HG02938 (cell line): Measurements from ENCODE around the gene RASIP1.

Experiments used
- ATAC-seq: cut with Tn5 transposase; IDR thresholded peaks from one replicate; pipeline ENCODE4 v1.9.1; 2021; ENCODE audit warnings: mild to moderate bottlenecking, moderate library complexity; ENCODE audit not compliant: unreplicated experiment

RASIP1 gene

DNA sequence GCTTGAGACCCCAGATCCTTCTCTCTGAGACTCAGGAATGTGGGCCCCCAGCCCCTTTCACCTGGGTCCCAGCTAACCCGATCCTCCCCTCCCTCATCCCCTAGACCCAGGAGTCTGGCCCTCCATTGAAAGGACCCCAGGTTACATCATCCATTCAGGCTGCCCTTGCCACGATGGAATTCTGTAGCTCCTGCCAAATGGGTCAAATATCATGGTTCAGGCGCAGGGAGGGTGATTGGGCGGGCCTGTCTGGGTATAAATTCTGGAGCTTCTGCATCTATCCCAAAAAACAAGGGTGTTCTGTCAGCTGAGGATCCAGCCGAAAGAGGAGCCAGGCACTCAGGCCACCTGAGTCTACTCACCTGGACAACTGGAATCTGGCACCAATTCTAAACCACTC lies 15.4 kb upstream of the RASIP1 start:
- ATAC-seq: no peak

- ATAC-seq: no peak
These were observed 14.8 kb upstream of the RASIP1 start, which contains the start of gene FGF21 for GRCh38 chr19:48755084-48755641. Gene FGF21 (plus strand): TSS chr19:48755524. CDS start chr19:48756237, 713 bp downstream.

DNA sequence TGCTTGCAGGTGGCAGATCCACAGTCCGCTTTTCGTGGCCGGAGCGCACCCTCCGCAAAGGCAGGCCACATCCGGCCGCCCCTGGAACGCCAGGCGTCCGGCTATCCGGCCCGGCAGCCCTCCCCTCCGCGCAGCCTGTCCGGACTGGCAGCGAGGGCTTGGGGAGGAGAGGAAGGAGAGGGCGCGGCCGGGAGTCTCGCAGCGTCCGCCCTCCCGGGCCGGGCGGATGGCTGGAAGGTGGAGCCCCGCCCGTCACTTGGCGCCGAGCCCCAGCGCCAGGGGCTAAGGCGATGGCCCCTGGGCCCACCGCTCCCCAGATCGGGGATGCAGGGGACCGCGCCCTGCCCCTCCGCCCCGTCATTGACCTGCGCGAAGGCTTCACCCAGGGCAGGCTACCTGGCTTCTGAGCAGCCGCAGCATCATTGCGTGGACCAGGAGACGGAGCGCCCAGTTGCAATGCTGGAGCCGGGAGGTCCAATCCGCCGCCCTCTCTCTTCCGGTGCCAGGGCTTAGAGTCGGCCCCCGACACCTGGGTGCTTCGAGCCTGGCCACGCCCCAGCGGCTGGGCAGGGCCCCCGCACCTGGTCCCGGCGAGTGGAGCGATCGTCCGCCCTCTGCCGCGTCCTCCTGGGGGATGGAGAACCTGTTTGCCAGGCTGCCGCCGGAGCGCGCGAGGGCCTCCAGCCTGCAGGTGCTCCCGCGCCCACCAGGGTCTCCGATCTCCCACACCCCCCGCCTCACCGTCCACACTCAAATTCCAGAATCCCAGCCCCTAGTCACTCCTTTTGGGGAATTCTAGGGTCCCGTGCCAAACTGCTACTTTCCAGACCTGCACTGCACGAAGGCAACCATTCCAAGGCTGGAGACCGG lies 12.3 kb upstream of the RASIP1 start, which contains the start of gene FUT1:
Gene FUT1 (minus strand): TSS at position 146 of the 870 bp plus-strand sequence. CDS start 1,360 bp downstream, outside the sequence.
- ATAC-seq: no peak

DNA sequence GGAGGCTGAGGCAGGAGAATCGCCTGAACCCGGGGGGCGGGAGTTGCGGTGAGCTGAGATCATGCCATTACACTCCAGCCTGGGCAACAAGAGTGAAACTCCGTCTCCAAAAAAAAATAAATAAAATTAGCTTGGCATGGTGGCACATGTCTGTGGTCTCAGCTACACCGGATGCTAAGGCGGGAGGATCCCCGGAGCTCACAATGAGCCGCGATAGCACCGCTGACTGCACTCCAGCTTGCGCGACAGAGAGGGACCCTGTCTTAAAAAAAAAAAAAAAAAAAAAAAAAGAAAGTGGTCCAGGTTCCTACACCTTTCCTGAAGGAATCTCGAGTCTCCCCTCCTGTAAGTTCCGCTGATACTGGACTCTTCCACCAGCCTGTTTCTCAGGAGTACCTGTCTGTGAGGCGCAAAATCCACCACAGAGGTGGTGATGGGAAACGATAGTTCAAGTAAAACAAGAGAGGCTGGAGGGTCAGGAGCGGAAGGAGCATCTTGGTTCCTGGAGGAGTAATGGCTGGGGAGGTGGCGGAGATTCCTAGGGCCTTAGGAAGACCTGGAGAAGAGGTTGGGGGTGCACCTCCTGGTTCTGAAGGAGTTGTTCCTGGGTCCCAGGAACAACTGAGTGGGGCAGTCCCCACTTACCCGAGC lies 11.6 kb upstream of the RASIP1 start:
- ATAC-seq: no peak

DNA sequence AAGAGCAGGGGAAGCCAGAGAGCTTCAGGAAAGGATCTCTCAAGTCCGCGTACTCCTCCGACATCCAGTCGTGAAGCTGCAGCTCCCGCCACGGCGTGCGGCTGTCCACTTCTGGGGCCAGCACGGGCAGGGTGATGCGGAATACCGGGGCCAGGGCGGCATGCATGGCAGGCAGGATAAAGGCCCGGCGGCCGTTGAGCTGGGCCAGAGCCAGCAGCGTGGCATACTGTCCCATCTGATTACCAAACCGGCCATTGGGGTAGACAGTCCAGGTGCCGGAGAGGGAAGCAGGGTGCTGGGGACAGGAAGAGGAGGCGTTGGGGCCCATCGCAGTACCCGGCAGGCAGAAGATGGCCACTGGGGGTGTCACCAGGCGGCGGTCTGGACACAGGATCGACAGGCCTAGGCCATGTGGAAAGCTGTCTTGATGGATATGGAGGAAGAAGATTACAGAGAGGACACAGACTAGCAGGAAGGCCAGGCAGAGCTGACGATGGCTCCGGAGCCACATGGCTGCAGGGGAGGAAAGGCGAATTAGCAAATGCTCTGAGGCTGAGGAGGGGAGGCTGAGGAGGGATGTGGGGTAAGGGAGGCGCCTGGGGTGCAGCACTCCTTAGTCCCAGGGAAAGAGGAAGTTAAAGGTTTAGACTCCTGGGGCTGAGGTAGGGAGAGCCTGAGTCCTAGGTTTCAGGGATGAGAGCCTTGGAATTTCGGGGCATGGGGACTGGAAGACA lies 10.5 kb upstream of the RASIP1 start:
- ATAC-seq: no peak

DNA sequence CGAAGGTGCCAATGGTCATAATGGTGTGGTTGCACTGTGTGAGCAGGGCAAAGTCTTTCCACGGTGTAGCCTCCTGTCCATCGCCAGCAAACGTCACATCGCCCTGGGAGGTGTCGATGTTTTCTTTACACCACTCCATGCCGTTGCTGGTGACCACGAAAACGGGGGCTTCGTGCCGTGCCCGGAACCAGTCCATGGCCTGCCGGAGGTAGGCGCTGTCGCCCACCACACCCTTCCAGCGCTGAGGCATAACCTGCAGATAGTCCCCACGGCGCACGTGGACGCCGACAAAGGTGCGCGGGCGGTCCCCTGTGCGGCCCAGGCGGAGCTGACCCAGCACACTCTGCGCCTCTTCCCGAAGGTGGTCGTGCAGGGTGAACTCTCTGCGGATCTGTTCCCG lies 9.9 kb upstream of the RASIP1 start:
- ATAC-seq: no peak

DNA sequence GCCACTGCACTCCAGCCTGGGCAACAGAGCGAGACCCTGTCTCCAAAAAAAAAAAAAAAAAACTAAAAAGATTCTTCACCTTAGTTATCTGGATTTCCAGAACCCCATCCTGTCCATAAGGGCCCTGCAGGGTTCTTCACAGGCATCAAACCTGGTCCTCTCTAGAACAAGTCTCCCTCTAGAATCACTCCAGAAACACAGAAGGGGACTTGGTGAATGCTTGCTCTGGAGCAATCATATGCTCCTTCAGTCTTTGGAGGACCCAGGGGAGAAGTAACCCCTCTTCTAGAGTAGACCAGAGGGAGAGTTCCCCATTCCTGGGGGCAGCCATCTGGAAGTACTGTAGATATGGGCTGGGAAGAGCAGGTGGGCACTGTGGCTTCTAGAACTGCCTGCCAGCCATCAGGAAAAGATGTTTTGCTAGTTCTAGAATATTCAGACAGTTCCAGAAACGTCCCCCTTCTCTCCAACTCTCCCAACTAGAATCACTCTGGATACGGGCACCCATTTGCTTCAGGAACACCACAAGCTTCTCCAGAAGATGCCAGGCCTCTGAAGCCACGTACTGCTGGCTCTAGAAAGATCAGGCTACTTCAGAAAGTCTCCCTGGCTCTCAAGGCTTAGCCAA lies 9.3 kb upstream of the RASIP1 start:
- no peak for ATAC-seq

DNA sequence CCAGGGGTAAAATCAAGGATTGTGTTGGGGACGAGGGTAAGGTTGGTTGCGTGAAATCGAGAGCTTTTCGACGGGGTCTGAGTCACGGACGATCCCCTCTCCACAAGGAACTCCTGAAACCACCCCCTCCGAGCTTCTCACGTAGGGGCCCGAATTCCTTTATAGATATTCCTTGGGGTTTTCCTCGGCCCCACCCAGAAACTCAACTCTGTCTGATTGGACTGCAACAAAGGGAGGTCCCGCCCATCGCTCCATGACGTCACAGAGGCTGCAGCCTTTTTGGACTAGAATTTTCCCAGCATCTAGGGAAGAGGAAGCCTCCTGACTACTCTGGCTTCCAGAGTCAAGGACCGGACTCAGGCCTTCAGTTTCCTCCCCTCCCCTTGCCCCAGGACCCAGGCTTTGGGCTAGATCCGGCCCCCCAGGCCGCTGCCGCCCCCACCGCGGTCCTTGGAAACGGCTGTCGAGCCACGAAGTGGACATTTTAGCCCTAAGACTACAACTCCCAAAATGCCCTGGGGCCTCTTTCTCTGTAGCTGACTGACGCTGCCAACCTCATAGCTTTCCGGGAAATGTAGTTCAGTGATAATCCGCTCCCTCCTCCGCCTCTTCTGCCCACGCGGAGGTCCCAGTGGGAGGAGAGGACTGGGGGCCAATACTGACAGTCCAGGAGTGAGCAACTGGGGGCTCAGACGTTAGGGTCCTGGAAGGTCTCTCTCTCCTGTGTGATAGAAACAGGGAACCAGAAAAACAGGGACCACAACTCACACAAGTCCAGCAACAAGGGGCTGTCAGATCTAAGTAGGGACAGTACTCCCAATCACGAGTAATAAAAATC lies 6.5 kb upstream of the RASIP1 start, which contains the start of gene IZUMO1:
Gene IZUMO1 (minus strand): TSS at position 172 of the 838 bp plus-strand sequence. CDS start 1,050 bp downstream, outside the sequence.
- no peak for ATAC-seq

- no peak for ATAC-seq
These were observed 5.7 kb upstream of the RASIP1 start for GRCh38 chr19:48746110-48746509.

- no peak for ATAC-seq
These were observed 5.0 kb upstream of the RASIP1 start for GRCh38 chr19:48745208-48745995.

- no peak for ATAC-seq
These were observed 1.7 kb upstream of the RASIP1 start for GRCh38 chr19:48742096-48742495.

GRCh38 chr19:48741129-48741999 lies 954 bp upstream of the RASIP1 start:
- ATAC-seq: no peak

GRCh38 chr19:48739404-48740163 lies 826 bp downstream of the RASIP1 start:
- ATAC-seq: no peak

DNA sequence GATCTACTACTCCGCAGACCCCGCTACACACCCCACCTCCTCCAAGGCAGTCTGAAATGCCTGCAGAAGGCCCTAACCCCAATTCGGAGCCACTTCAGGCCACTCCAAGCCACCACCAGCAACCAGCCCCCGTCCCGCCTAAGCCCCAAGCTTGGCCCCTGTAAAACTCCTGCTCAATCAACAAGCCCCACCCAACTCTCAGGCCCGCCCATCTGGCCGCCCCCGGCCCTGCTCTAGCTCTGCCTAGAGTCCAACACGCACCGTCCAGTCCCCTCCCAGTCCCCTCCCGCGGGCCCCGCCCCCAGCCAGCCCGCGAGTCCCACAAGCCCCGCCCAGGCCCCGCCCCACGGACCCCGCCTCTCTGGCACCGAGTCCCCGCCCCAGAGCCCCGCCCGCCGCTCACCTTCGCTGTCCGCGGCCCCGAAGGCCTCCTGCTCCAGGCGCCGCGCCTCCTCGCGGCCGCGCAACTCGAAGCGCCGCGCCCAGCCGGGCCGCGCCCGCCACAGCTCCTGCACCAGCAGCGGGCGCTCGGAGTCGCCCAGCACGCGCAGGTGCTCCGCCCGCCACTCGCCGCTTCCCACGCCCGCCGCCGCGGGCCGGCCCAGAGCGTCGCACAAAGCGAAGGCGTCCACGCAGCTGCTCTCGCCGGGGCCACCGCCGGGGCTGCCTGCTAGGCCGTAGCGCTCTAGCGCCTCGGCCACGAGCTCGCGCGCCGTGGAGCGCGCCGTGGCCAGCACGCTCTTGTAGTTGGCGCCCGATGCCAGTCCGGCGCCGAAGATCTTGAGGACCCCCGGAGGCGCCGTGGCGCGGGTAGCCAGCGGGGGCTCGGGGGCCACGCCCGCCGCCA lies 1.6 kb downstream of the RASIP1 start:
- no peak for ATAC-seq

DNA sequence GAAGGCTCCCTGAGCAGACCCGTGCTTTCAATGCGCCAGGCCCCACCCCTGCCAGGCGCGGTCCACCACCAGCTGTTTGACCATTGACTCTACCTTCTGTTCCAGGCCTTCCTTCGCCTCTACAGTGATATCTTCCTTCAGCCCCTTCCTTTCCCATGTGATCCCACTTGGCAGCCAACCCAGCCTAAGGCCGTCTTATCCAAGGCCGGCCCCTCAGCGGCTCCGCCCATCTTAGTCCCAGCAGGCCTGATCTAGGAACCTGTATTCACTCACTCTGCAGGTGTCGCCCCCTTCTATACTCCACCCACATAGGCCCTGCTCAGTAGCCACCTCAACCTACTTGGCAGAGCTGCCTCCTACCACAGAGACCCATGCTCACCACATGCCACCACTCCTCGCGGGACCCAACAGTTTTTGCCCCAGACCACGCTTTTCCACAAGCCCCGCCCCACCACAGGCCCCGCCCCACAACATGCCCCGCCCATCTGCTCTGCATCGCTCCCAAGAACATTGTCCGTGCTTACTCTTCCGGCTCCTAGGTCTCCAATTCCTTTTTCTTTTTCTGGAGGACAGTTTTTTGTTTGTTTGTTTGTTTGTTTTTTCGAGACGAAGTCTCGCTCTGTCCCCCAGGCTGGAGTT lies 2.9 kb downstream of the RASIP1 start:
- no peak for ATAC-seq
